Keratinocyte (primary cell): Measurements from ENCODE around the gene C9orf153. TPM values are rescaled to one million over a fixed set of nuclear protein-coding genes. Genes with fewer than 3 reads are reported as not detected.
"Not testable (repeated sequence)": the region's sequence is repeated elsewhere in the genome, so short reads cannot be mapped to it uniquely, and the experiment has no call there.

Experiments
- DNase-seq: peaks from one replicate; pipeline ENCODE4 v3.0.0-alpha.2; 2011; ENCODE audit warnings: low read depth, missing footprints, low spot score
- FAIRE-seq: peaks from 2 replicates; lab custom pipeline; 2011; peaks lifted over from hg19 to GRCh38; lab: Jason Lieb, UNC
- H2AFZ ChIP-seq: 2 replicates; pipeline ENCODE4 v1.6.0; 2012; ENCODE audit warnings: low read length, control low read depth, inconsistent platforms; ENCODE audit not compliant: control insufficient read depth
- H3K27ac ChIP-seq: 2 replicates; pipeline ENCODE4 v1.5.1; 2011; ENCODE audit warnings: low read length; ENCODE audit not compliant: control insufficient read depth, insufficient read depth
- H3K27me3 ChIP-seq: 3 replicates; pipeline ENCODE4 v1.6.0; 2011; ENCODE audit warnings: low read length; ENCODE audit not compliant: control insufficient read depth, insufficient read depth; ENCODE audit errors: extremely low read depth
- H3K36me3 ChIP-seq, 2 experiments: 2 replicates in 1 of 2; 3 replicates in 1 of 2; pipeline ENCODE4 v1.5.1; 2011; ENCODE audit warnings: low read length in 2 of 2, mild to moderate bottlenecking in 1 of 2; ENCODE audit not compliant: control insufficient read depth in 2 of 2, insufficient read depth in 2 of 2; ENCODE audit errors: extremely low read depth in 1 of 2
- H3K4me1 ChIP-seq: 3 replicates; pipeline ENCODE4 v1.5.1; 2011; ENCODE audit warnings: low read length; ENCODE audit not compliant: control insufficient read depth, insufficient read depth; ENCODE audit errors: extremely low read depth
- H3K4me2 ChIP-seq: 3 replicates; pipeline ENCODE4 v1.6.0; 2011; ENCODE audit warnings: low read depth, low read length; ENCODE audit not compliant: control insufficient read depth, insufficient read depth; ENCODE audit errors: extremely low read depth
- H3K4me3 ChIP-seq, 3 experiments: fragments of 200-600 bp in 1 of 3; sonication (generic) in 1 of 3; 2 replicates in 2 of 3; 3 replicates in 1 of 3; pipeline ENCODE4 v1.5.1; 2011 to 2016; ENCODE audit warnings: low read length in 3 of 3, mild to moderate bottlenecking in 3 of 3, control low read depth in 2 of 3, inconsistent platforms in 1 of 3, low read depth in 1 of 3, mixed read lengths in 1 of 3, mixed run types in 1 of 3, moderate library complexity in 1 of 3; ENCODE audit not compliant: control insufficient read depth in 2 of 3, insufficient read depth in 2 of 3; ENCODE audit errors: extremely low read depth in 1 of 3
- H3K79me2 ChIP-seq: 2 replicates; pipeline ENCODE4 v1.6.0; 2012; ENCODE audit warnings: low read length; ENCODE audit not compliant: control insufficient read depth, insufficient read depth
- H3K9ac ChIP-seq: 3 replicates; pipeline ENCODE4 v1.6.0; 2011; ENCODE audit warnings: low read length; ENCODE audit not compliant: control insufficient read depth, insufficient read depth; ENCODE audit errors: extremely low read depth
- H3K9me1 ChIP-seq: 3 replicates; pipeline ENCODE4 v1.6.0; 2011; ENCODE audit warnings: low read length; ENCODE audit not compliant: control insufficient read depth, insufficient read depth; ENCODE audit errors: extremely low read depth
- H3K9me3 ChIP-seq: 2 replicates; pipeline ENCODE4 v1.5.1; 2012; ENCODE audit warnings: low read depth, low read length; ENCODE audit not compliant: control insufficient read depth
- H4K20me1 ChIP-seq: 3 replicates; pipeline ENCODE4 v1.6.0; 2011; ENCODE audit warnings: low read length; ENCODE audit not compliant: control insufficient read depth, insufficient read depth; ENCODE audit errors: extremely low read depth
- CTCF ChIP-seq, 3 experiments: IDR thresholded peaks in 1 of 3; conservative IDR thresholded peaks in 1 of 3; optimal IDR thresholded peaks in 1 of 3; 2 replicates in 2 of 3; 3 replicates in 1 of 3; pipeline versions ENCODE3 to v1.5.1; 2011; ENCODE audit warnings: low read length in 3 of 3, mild to moderate bottlenecking in 3 of 3, moderate library complexity in 2 of 3, control low read depth in 1 of 3, inconsistent platforms in 1 of 3; ENCODE audit not compliant: insufficient read depth in 2 of 3; ENCODE audit errors: extremely low read depth in 1 of 3
- EZH2 ChIP-seq: IDR thresholded peaks from one replicate; pipeline ENCODE4 v1.6.1; 2012; ENCODE audit warnings: inconsistent platforms, mild to moderate bottlenecking, low read length, moderate library complexity
- dilution Hi-C: fragments of 300-500 bp; cut with MboI; formaldehyde crosslinking; loops from one replicate; pipeline ENCODE4 v1.7.0; 2020; ENCODE audit warnings: low sequenced_read_pairs; ENCODE audit not compliant: extremely low pct_ligation_motif_present
- polyA plus RNA-seq, 5 experiments: library from polyadenylated mRNA; depleted of rRNA in 3 of 5; stranded (reverse) in 3 of 5; stranded (forward) in 1 of 5; unstranded in 1 of 5; fragments of >200 nt; gene quantifications; 1 replicate in 1 of 5; 2 replicates in 3 of 5; 3 replicates in 1 of 5; pipeline versions ENCODE4 v1.2.1 to v1.2.3, GENCODE V29; 2011 to 2012; ENCODE audit warnings: missing spikeins in 2 of 5, low read depth in 1 of 5, low replicate concordance in 1 of 5

The C9orf153 gene
- polyA plus RNA-seq, 1 donor (not counting 4 experiments of a cell fraction or from before 2014, with no cell fraction given) = not detected

- Histone ChIP-seq H3K9me1 (no peaks in the 10 kb centered on the region), H3K9me3 (no peaks in the 10 kb centered on the region), H3K4me3 (no peak overlapping the region), H3K27me3 (no peaks in the 10 kb centered on the region), H3K4me1 (peaks cover 7% of the 10 kb centered on the region), H4K20me1 (no peaks in the 10 kb centered on the region), H2AFZ (no peak overlapping the region), H3K79me2 (no peaks in the 10 kb centered on the region), H3K9ac (no peak overlapping the region), H3K4me2 (no peak overlapping the region), H3K27ac (no peak overlapping the region), H3K36me3 (peaks cover 31 to 45% of the 10 kb centered on the region in 2 experiments)
- no peak for DNase-seq
- dilution Hi-C loops = no loop called here
- no peak for TF ChIP-seq EZH2
- no peak for TF ChIP-seq CTCF (optimal IDR thresholded peaks at IDR 0.05 in 1 of 3, IDR thresholded peaks at IDR 0.05 in 1 of 3, conservative IDR thresholded peaks at IDR 0.05 in 1 of 3; ENCODE audit: extremely low read depth in 1 of 3, insufficient read depth in 2 of 3, low read length in 3 of 3)
- FAIRE-seq = no peak
Measured at GRCh38 chr9:86298873-86299272, 39.4 kb upstream of the C9orf153 start.

DNA sequence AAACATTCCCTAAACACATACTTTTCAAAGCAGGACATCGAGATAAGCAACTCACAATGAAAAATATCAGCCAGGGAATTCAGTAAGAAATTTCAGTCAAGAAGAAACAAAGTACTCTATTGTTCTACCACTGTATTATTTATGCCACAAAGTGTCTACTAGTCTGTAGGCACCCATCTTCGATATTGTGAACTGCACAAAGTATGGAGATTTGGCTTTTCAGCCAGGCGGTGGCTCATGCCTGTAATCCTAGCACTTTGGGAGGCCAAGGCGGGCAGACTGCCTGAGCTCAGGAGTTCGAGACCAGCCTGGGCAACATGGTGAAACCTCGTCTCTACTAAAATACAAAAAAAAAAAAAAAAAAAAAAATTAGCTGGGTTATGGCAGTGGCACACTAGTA lies 30.9 kb upstream of the C9orf153 start:
- H3K36me3 ChIP-seq, H4K20me1 ChIP-seq, H3K9me3 ChIP-seq, H3K4me3 ChIP-seq, H3K27me3 ChIP-seq, H3K4me1 ChIP-seq, H3K9me1 ChIP-seq, H3K9ac ChIP-seq, H3K79me2 ChIP-seq, dilution Hi-C loops, DNase-seq, H2AFZ ChIP-seq, H3K4me2 ChIP-seq, H3K27ac ChIP-seq, FAIRE-seq: not testable (repeated sequence)

- DNase-seq = no peak
- Histone ChIP-seq H3K79me2 (no peaks in the 10 kb centered on the region), H3K9me3 (no peaks in the 10 kb centered on the region), H3K4me1 (no peaks in the 10 kb centered on the region), H3K4me2 (no peak overlapping the region), H3K36me3 (peaks cover 0 to 3% of the 10 kb centered on the region in 2 experiments), H3K27ac (no peak overlapping the region), H3K4me3 (no peak overlapping the region), H3K9ac (no peak overlapping the region), H3K27me3 (no peaks in the 10 kb centered on the region), H3K9me1 (no peaks in the 10 kb centered on the region), H4K20me1 (no peaks in the 10 kb centered on the region), H2AFZ (no peak overlapping the region)
- dilution Hi-C loops = no loop called here
- FAIRE-seq = no peak
- TF ChIP-seq EZH2 = no peak
Measured at GRCh38 chr9:86288499-86289198, 29.2 kb upstream of the C9orf153 start.
